ENCODE results near the gene VASH2. TPM values are rescaled to one million over a fixed set of nuclear protein-coding genes. Genes with fewer than 3 reads are reported as not detected.
A peak's percentile ranks its signal among the peaks of the same experiment; 100 is the strongest.

Gene VASH2
- total RNA-seq, 2 experiments from 2014 or later: 0.11 to 0.25 TPM

DNA sequence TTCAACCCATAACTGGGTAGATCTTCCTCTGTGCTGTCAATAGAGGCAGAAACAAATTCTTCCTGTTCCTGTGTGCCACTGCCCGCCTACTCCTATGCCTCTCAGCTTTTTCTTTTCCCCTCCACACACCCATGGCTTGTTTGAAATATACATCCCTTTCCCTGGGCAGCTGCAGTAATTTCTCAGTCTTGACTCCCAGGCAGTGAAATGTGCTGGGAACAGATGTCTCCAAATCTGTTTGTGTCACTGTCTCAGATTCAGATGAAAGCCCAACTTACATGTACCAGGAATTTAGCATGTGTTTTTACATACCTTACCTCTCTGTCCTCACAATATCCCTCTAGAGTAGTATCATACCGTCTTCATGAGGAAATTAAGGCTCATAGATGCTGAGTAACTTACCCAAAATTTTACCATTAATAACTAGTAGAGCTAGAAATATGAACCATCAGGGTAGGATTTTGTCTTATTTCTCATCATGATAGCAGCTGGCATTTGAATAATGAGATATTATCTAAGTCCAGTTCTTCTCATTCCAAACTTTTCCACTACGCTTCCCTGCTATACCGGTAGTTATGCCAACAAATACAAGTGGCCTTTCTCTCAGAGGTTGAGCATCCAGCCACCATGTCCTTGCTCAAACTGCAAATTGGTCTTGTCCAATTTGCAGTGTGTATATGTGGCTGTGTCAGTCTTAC is 4.7 kb upstream of the VASH2 start:
- H3K36me3 Mint-ChIP-seq (ENCODE audit: low read depth): no peaks in the 10 kb centered on the region
- TF ChIP-seq, protein P1, sequence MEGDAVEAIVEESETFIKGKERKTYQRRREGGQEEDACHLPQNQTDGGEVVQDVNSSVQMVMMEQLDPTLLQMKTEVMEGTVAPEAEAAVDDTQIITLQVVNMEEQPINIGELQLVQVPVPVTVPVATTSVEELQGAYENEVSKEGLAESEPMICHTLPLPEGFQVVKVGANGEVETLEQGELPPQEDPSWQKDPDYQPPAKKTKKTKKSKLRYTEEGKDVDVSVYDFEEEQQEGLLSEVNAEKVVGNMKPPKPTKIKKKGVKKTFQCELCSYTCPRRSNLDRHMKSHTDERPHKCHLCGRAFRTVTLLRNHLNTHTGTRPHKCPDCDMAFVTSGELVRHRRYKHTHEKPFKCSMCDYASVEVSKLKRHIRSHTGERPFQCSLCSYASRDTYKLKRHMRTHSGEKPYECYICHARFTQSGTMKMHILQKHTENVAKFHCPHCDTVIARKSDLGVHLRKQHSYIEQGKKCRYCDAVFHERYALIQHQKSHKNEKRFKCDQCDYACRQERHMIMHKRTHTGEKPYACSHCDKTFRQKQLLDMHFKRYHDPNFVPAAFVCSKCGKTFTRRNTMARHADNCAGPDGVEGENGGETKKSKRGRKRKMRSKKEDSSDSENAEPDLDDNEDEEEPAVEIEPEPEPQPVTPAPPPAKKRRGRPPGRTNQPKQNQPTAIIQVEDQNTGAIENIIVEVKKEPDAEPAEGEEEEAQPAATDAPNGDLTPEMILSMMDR (IDR thresholded peaks at IDR 0.05): no peak
- H3K27ac Mint-ChIP-seq: no peak overlapping the region
- CTCF ChIA-PET: interaction anchor here (1.0 kb wide), 1 partner anchor 49 kb away, joined by 3 read pairs; no protein-coding TSS in a partner anchor
- POLR2A ChIA-PET: no interaction called here
- H3K27me3 Mint-ChIP-seq: peaks cover 21% of the 10 kb centered on the region
- H3K9me3 Mint-ChIP-seq: peaks cover 3% of the 10 kb centered on the region
- ATAC-seq (no peak), DNase-seq (no peak)
- peaks cover 4% of the 10 kb centered on the region for H3K4me1 Mint-ChIP-seq (ENCODE audit: low read depth)
- intact Hi-C loops (cut with micrococcal nuclease): no loop called here
- H3K4me3 Mint-ChIP-seq: no peak overlapping the region

GRCh38 chr1:212946872-212947271 is 3.5 kb upstream of the VASH2 start:
- no peak for DNase-seq
- no peaks in the 10 kb centered on the region for H3K36me3 Mint-ChIP-seq (ENCODE audit: low read depth)
- ChIA-PET CTCF (interaction anchor here (1.0 kb wide), 2 partner anchors 13 to 48 kb away, joined by 3 read pairs; no protein-coding TSS in a partner anchor), POLR2A (no interaction called here)
- peaks cover 4% of the 10 kb centered on the region for H3K4me1 Mint-ChIP-seq (ENCODE audit: low read depth)
- no peak for ATAC-seq
- H3K27ac Mint-ChIP-seq: no peak overlapping the region
- TF ChIP-seq, protein P1 (IDR thresholded peaks at IDR 0.05): no peak
- H3K27me3 Mint-ChIP-seq: peaks cover 30% of the 10 kb centered on the region
- intact Hi-C loops (cut with micrococcal nuclease): no loop called here
- no peaks in the 10 kb centered on the region for H3K9me3 Mint-ChIP-seq
- H3K4me3 Mint-ChIP-seq: no peak overlapping the region

- ChIA-PET POLR2A (no interaction called here), CTCF (interaction anchor here (1.4 to 1.6 kb wide), 2 partner anchors 18 to 29 kb away, joined by 4 to 6 read pairs; no protein-coding TSS in a partner anchor)
- peaks cover 4% of the 10 kb centered on the region for H3K4me1 Mint-ChIP-seq (ENCODE audit: low read depth)
- DNase-seq (no peak), ATAC-seq (no peak)
- TF ChIP-seq, protein P1 (IDR thresholded peaks at IDR 0.05): no peak
- no peaks in the 10 kb centered on the region for H3K9me3 Mint-ChIP-seq
- intact Hi-C loops (cut with micrococcal nuclease): no loop called here
- H3K27me3 Mint-ChIP-seq: peaks cover 54% of the 10 kb centered on the region
- H3K27ac Mint-ChIP-seq: no peak overlapping the region
- no peaks in the 10 kb centered on the region for H3K36me3 Mint-ChIP-seq (ENCODE audit: low read depth)
- H3K4me3 Mint-ChIP-seq: no peak overlapping the region
Observed at GRCh38 chr1:212949771-212950170, 570 bp upstream of the VASH2 start.

- peaks cover 4% of the 10 kb centered on the region for H3K4me1 Mint-ChIP-seq (ENCODE audit: low read depth)
- POLR2A ChIA-PET: no interaction called here
- H3K9me3 Mint-ChIP-seq: no peaks in the 10 kb centered on the region
- DNase-seq (no peak), ATAC-seq (no peak)
- no peaks in the 10 kb centered on the region for H3K36me3 Mint-ChIP-seq (ENCODE audit: low read depth)
- CTCF ChIA-PET: interaction anchor here (0.9 to 1.0 kb wide), 2 partner anchors 10 to 44 kb away, joined by 3 to 5 read pairs; no protein-coding TSS in a partner anchor
- TF ChIP-seq, protein P1 (IDR thresholded peaks at IDR 0.05): no peak
- intact Hi-C loops (cut with micrococcal nuclease): no loop called here
- peaks cover 59% of the 10 kb centered on the region for H3K27me3 Mint-ChIP-seq
- peak overlapping the region; percentile 66 for H3K4me3 Mint-ChIP-seq
- H3K27ac Mint-ChIP-seq: no peak overlapping the region
Observed at GRCh38 chr1:212951126-212951946, 995 bp downstream of the VASH2 start.

Data from activated CD8-positive, alpha-beta T cell treated with anti-CD3 and anti-CD28 coated beads for 36 hours (primary cell).